Pancreas (tissue), 10 donors: ENCODE results near the gene RAB7B. TPM values are rescaled to one million over a fixed set of nuclear protein-coding genes. Genes with fewer than 3 reads are reported as not detected.

Experiments
- ATAC-seq, 4 donors: fragments of 200-7000 bp; cut with Tn5 transposase; one replicate each; pipeline versions ENCODE4 v1.8.0 to v1.9.1; 2020; ENCODE audit warnings: mild to moderate bottlenecking in 4 of 4, moderate library complexity in 4 of 4
- DNase-seq, 6 donors: peaks; one replicate each; pipeline ENCODE4 v3.0.0-alpha.2; 2020
- FAIRE-seq: peaks from 2 replicates; lab custom pipeline; 2012; peaks lifted over from hg19 to GRCh38; lab: Jason Lieb, UNC
- H3K27ac ChIP-seq, 4 donors: fragments of 200-600 bp; sonication (generic); 1 replicate in 3 of 4; 2 replicates in 1 of 4; pipeline versions ENCODE4 v1.5.0 to v1.8.0; 2020
- H3K27me3 ChIP-seq, 4 donors: fragments of 200-600 bp; one replicate each; pipeline ENCODE4 v1.8.0; 2021
- H3K36me3 ChIP-seq, 3 donors: fragments of 200-600 bp; sonication (generic) in 1 of 3; one replicate each; pipeline versions ENCODE4 v1.5.0 to v1.8.0; 2020 to 2021
- H3K4me1 ChIP-seq, 3 donors: fragments of 200-600 bp; one replicate each; pipeline ENCODE4 v1.8.0; 2021
- H3K4me3 ChIP-seq, 4 donors: fragments of 200-600 bp; sonication (generic) in 2 of 4; one replicate each; pipeline versions ENCODE4 v1.5.0 to v1.8.0; 2020 to 2021
- H3K9me3 ChIP-seq, 4 donors: fragments of 200-600 bp; one replicate each; pipeline ENCODE4 v1.8.0; 2021
- CTCF ChIP-seq, 4 donors: fragments of 200-600 bp; sonication (generic) in 3 of 4; IDR thresholded peaks; one replicate each; pipeline versions ENCODE4 v1.5.0 to v1.8.0; 2021; ENCODE audit warnings: antibody characterized with exemption in 4 of 4
- WGBS, 2 donors: extraction: QIAGEN DNeasy Blood & Tissue Kit; methylation state at CpG; one replicate each; pipeline ENCODE4 v1.1.7; 2013; 5-methylcytosine and 5-hydroxymethylcytosine counted together
- intact Hi-C, 3 donors: fragments of 100-400 bp; cut with DNase I; formaldehyde crosslinking; loops; one replicate each; pipeline versions ENCODE4 v1.11.1 to v1.14.2; 2022
- polyA plus RNA-seq, 2 donors: library from polyadenylated mRNA; stranded (reverse); fragments of 200-250 nt; gene quantifications; one replicate each; pipeline ENCODE4 v1.2.3, GENCODE V29; 2013
- total RNA-seq, 6 donors: library from RNA; stranded (reverse); fragmentation: NEBNext Ultra II Directional in 4 of 6; extraction: Animal tissue kit (Norgen Biotek cat#: 25700) in 4 of 6; gene quantifications; one replicate each; pipeline versions ENCODE4 v1.2.1 to v1.2.4, GENCODE V29; 2021 to 2023
- donor health status: healthy with polysubstance abuse.
- donor health status: DM: no; HTN: no; CAD: no; lungs with moderate emphysema.
- donor health status: DM: no; HTN: no; CAD: no.
- donor health status: control.
- donor health status: control.
- donor health status: Bipolar disorder and iron deficiency.
- donor health status: DM: yes; HTN: yes; CAD: no.
- donor health status: DM: no; HTN: no; CAD: no.
- donor health status: DM: no; HTN: no; CAD: no.
- donor health status: DM: yes; HTN: yes; CAD: no.

The RAB7B gene
- total and polyA plus RNA-seq, 8 donors: 0.24 to 4.0 (median 0.59) TPM

- DNase-seq (peak in 1 of 6 donors; percentile 8), ATAC-seq (peak in 1 of 4 donors; percentile 10), FAIRE-seq (no peak)
- Histone ChIP-seq H3K4me1 (no peaks in the 10 kb centered on the region), H3K9me3 (no peaks in the 10 kb centered on the region), H3K36me3 (no peaks in the 10 kb centered on the region), H3K27me3 (no peaks in the 10 kb centered on the region), H3K27ac (peak overlapping the region in 2 of 4 donors; percentile 53 to 72), H3K4me3 (no peak overlapping the region)
- WGBS, 2 donors: 67 to 69% methylated on average over 12 of the region's 12 CpGs
- intact Hi-C loops: no loop called here
- no peak for TF ChIP-seq CTCF (IDR thresholded peaks at IDR 0.05)
Observed at GRCh38 chr1:206004826-206005225, 1.6 kb upstream of the RAB7B start.

GRCh38 chr1:206003854-206004800, 932 bp upstream of the RAB7B start:
- ATAC-seq (no peak), FAIRE-seq (no peak), DNase-seq (peak in 1 of 6 donors; percentile 4)
- TF ChIP-seq CTCF (IDR thresholded peaks at IDR 0.05): no peak
- no peak overlapping the region for H3K4me3 ChIP-seq
- 87 to 92% methylated on average over 7 of the region's 7 CpGs for WGBS, 2 donors
- H3K27ac ChIP-seq: no peak overlapping the region
- no peaks in the 10 kb centered on the region for H3K36me3 ChIP-seq
- intact Hi-C loops: no loop called here
- no peaks in the 10 kb centered on the region for H3K27me3 ChIP-seq
- H3K4me1 ChIP-seq: no peaks in the 10 kb centered on the region
- H3K9me3 ChIP-seq: no peaks in the 10 kb centered on the region

DNA sequence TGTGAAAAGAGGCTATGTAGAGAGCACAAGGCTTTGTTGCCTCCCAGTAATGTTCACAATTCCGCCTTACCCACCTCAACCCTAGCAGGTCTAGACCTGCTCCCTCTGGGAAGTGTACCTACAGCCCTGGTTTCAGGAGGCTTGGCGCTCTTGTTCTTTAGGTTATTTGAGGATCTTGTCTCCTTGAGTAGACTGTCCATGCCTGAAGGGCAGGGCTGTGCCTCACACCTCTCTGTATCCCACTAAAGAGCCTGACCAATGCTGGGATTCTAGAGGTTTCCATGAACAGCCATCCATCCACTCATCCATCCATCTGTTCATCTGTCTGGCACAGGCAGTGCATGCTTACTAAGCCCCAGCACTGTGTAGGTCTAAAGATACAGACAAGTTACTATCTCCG, 1.0 kb downstream of the RAB7B start:
- WGBS, 2 donors: 85% methylated on average over 3 of the region's 3 CpGs
- ATAC-seq: no peak
- Histone ChIP-seq H3K9me3 (no peaks in the 10 kb centered on the region), H3K36me3 (no peaks in the 10 kb centered on the region), H3K27ac (no peak overlapping the region), H3K4me1 (no peaks in the 10 kb centered on the region), H3K27me3 (no peaks in the 10 kb centered on the region), H3K4me3 (no peak overlapping the region)
- TF ChIP-seq CTCF (IDR thresholded peaks at IDR 0.05): no peak
- intact Hi-C loops: no loop called here
- FAIRE-seq: no peak
- peak in 1 of 6 donors; percentile 11 for DNase-seq

GRCh38 chr1:206001476-206001888, 1.7 kb downstream of the RAB7B start:
- WGBS, 2 donors: 57 to 74% methylated on average over 3 of the region's 3 CpGs
- Histone ChIP-seq H3K4me3 (no peak overlapping the region), H3K27me3 (no peaks in the 10 kb centered on the region), H3K4me1 (no peaks in the 10 kb centered on the region), H3K9me3 (no peaks in the 10 kb centered on the region), H3K27ac (no peak overlapping the region), H3K36me3 (no peaks in the 10 kb centered on the region)
- DNase-seq (peak in 1 of 6 donors; percentile 25), ATAC-seq (peak in 3 of 4 donors; percentile 60 to 71 (median 63)), FAIRE-seq (no peak)
- intact Hi-C loops: no loop called here
- TF ChIP-seq CTCF (IDR thresholded peaks at IDR 0.05): no peak
